WTC11 (cell line): ENCODE results near the gene WASHC2C.
"Not testable (repeated sequence)": the region's sequence is repeated elsewhere in the genome, so short reads cannot be mapped to it uniquely, and the experiment has no call there.

Experiments used
- CREM ChIP-seq: sonication (generic); formaldehyde crosslinking; IDR thresholded peaks from 2 replicates; pipeline ENCODE4 v1.8.1; 2022; ENCODE audit warnings: mild to moderate bottlenecking, missing genetic modification reagents, moderate library complexity
- ETV6 ChIP-seq: sonication (generic); formaldehyde crosslinking; IDR thresholded peaks from 2 replicates; pipeline ENCODE4 v1.8.1; 2022; ENCODE audit warnings: mild to moderate bottlenecking, missing genetic modification reagents
- GABPB1 ChIP-seq: sonication (generic); formaldehyde crosslinking; IDR thresholded peaks from 2 replicates; pipeline ENCODE4 v1.8.1; 2023; ENCODE audit warnings: mild to moderate bottlenecking, missing genetic modification reagents
- GTF2I ChIP-seq: fragments of 250-450 bp; sonication (Bioruptor Pico); conservative IDR thresholded peaks from 2 replicates; pipeline ENCODE4 v1.4.0; 2021; ENCODE audit warnings: mild to moderate bottlenecking
- IRF2 ChIP-seq: sonication (generic); formaldehyde crosslinking; IDR thresholded peaks from 2 replicates; pipeline ENCODE4 v1.8.0; 2022; ENCODE audit warnings: low read depth, missing genetic modification reagents, borderline replicate concordance
- RORB ChIP-seq: fragments of 250-450 bp; sonication (Bioruptor Pico); IDR thresholded peaks from 2 replicates; pipeline ENCODE4 v1.9.0; 2021; ENCODE audit warnings: mild to moderate bottlenecking
- TEAD4 ChIP-seq: sonication (generic); formaldehyde crosslinking; IDR thresholded peaks from 2 replicates; pipeline ENCODE4 v1.8.0; 2022; ENCODE audit warnings: mild to moderate bottlenecking, missing genetic modification reagents
- TP53 ChIP-seq: sonication (generic); formaldehyde crosslinking; IDR thresholded peaks from 2 replicates; pipeline ENCODE4 v1.8.1; 2023; ENCODE audit warnings: mild to moderate bottlenecking, missing genetic modification reagents
- ZNF671 ChIP-seq: fragments of 250-450 bp; sonication (Bioruptor Pico); IDR thresholded peaks from 2 replicates; pipeline ENCODE4 v1.8.0; 2021; ENCODE audit warnings: mild to moderate bottlenecking
- TF ChIP-seq, protein P1 (sequence below): fragments of 200-600 bp; IDR thresholded peaks from 2 replicates; pipeline ENCODE4 v1.8.0; 2022; ENCODE audit warnings: antibody characterized with exemption
- TF ChIP-seq, protein P2 (sequence below): sonication (generic); formaldehyde crosslinking; IDR thresholded peaks from 2 replicates; pipeline ENCODE4 v1.8.0; 2022; ENCODE audit warnings: mild to moderate bottlenecking, missing genetic modification reagents
- TF ChIP-seq, protein P3 (sequence below): sonication (generic); formaldehyde crosslinking; IDR thresholded peaks from 2 replicates; pipeline ENCODE4 v1.8.1; 2023; ENCODE audit warnings: mild to moderate bottlenecking, missing genetic modification reagents, moderate library complexity

DNA sequence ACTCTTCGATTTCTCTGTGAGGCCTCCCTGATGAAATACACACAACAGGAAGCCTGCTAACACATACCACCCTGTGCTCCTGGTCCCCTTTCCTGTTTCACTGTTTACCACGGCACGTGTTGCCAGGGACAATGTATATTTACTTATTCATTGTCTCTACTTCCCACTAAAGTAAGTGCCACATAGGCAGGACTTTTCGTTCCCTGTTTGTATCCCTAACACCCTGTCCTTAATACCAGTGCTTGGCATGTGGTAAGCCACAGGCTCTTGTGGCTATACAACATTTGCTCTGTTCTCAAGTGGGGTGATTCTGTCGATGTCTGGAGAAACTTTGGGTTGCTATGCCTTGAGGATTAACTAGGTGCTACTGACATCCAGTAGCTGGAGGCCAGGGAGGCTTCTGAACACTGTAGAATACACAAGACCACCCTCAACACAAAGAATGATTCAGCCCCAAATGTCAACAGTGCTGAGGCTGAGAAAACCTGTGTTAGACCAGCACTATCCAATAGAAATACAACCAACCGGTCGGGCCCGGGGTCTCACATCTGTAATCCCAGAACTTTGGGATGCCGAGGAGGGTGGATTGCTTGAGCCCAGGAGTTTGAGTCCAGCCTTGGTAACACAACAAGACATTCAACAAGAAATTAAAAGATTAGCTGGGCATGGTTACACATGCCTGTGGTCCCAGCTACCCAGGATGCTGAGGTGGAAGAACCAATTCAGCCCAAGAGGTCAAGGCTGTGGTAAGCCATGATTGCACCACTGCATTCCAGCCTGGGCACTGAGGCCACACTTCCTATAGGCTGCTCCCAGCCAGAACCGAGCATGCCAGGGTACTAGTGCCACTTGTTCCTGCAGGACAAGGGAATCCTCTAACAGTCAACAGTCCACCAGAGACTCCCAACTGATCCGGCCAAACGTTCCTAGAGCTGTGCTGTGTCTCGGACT is 76.3 kb downstream of the WASHC2C start:
- TF ChIP-seq, protein P1, sequence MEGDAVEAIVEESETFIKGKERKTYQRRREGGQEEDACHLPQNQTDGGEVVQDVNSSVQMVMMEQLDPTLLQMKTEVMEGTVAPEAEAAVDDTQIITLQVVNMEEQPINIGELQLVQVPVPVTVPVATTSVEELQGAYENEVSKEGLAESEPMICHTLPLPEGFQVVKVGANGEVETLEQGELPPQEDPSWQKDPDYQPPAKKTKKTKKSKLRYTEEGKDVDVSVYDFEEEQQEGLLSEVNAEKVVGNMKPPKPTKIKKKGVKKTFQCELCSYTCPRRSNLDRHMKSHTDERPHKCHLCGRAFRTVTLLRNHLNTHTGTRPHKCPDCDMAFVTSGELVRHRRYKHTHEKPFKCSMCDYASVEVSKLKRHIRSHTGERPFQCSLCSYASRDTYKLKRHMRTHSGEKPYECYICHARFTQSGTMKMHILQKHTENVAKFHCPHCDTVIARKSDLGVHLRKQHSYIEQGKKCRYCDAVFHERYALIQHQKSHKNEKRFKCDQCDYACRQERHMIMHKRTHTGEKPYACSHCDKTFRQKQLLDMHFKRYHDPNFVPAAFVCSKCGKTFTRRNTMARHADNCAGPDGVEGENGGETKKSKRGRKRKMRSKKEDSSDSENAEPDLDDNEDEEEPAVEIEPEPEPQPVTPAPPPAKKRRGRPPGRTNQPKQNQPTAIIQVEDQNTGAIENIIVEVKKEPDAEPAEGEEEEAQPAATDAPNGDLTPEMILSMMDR, result not testable (repeated sequence)
- not testable (repeated sequence) for TF ChIP-seq ZNF671 (CRISPR knock-in tag); GTF2I (CRISPR knock-in tag); TEAD4; ETV6; IRF2 (CRISPR knock-in tag); CREM; RORB (CRISPR knock-in tag); TP53 (CRISPR knock-in tag)
- TF ChIP-seq, protein P2, sequence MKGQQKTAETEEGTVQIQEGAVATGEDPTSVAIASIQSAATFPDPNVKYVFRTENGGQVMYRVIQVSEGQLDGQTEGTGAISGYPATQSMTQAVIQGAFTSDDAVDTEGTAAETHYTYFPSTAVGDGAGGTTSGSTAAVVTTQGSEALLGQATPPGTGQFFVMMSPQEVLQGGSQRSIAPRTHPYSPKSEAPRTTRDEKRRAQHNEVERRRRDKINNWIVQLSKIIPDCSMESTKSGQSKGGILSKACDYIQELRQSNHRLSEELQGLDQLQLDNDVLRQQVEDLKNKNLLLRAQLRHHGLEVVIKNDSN (CRISPR knock-in tag), result not testable (repeated sequence)
- 0 out of 2 replicates have a peak, but pooled peaks have one; percentile 36 for TF ChIP-seq GABPB1 (CRISPR knock-in tag)
- TF ChIP-seq, protein P3, sequence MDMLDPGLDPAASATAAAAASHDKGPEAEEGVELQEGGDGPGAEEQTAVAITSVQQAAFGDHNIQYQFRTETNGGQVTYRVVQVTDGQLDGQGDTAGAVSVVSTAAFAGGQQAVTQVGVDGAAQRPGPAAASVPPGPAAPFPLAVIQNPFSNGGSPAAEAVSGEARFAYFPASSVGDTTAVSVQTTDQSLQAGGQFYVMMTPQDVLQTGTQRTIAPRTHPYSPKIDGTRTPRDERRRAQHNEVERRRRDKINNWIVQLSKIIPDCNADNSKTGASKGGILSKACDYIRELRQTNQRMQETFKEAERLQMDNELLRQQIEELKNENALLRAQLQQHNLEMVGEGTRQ (CRISPR knock-in tag), result not testable (repeated sequence)
